A549 (cell line): ENCODE data around the gene XPO6. TPM values are rescaled to one million over a fixed set of nuclear protein-coding genes. Genes with fewer than 3 reads are reported as not detected.

Experiments used
- ATAC-seq, 2 experiments: fragments of 200-7000 bp in 1 of 2; fragments of >200 bp in 1 of 2; cut with Nextera tagmentation in 1 of 2; cut with Tn5 transposase in 1 of 2; 3 replicates each; pipeline versions ENCODE4 v1.8.0 to v1.9.1; 2018 to 2020; ENCODE audit warnings: mild to moderate bottlenecking in 1 of 2, moderate library complexity in 1 of 2
- CTCF ChIA-PET: fragments of 300-600 bp; sonication (Branson Sonifier 250); formaldehyde crosslinking; extraction: SDS; loops from one replicate; lab custom pipeline; 2021; ENCODE audit warnings: antibody characterized with exemption, inconsistent platforms; lab: Yijun Ruan, JAX
- POLR2A ChIA-PET: fragments of 350-600 bp; formaldehyde crosslinking; extraction: SDS; loops from one replicate; lab custom pipeline; 2021; ENCODE audit warnings: antibody characterized with exemption, inconsistent platforms; lab: Yijun Ruan, JAX
- DNase-seq, 2 experiments: peaks; one replicate each; pipeline versions ENCODE4 v3.0.0 to v3.0.0-alpha.2; 2011 to 2016; ENCODE audit warnings: low read depth in 1 of 2, low spot score in 1 of 2
- FAIRE-seq: peaks from 2 replicates; lab custom pipeline; 2011; peaks lifted over from hg19 to GRCh38; lab: Jason Lieb, UNC
- H3K27ac ChIP-seq, 2 experiments: fragments of >200 bp; sonication (Bioruptor Twin); formaldehyde crosslinking; 3 replicates each; pipeline ENCODE4 v1.5.1; 2016 to 2017
- H3K4me1 ChIP-seq: fragments of >200 bp; sonication (Bioruptor Twin); formaldehyde crosslinking; 3 replicates; pipeline ENCODE4 v1.6.1; 2016
- H3K4me2 ChIP-seq: fragments of >200 bp; sonication (Bioruptor Twin); formaldehyde crosslinking; 3 replicates; pipeline ENCODE4 v1.6.1; 2016
- H3K4me3 ChIP-seq: fragments of >200 bp; sonication (Bioruptor Twin); formaldehyde crosslinking; 3 replicates; pipeline ENCODE4 v1.5.1; 2016
- H3K9me3 ChIP-seq: fragments of >200 bp; sonication (Bioruptor Twin); formaldehyde crosslinking; 3 replicates; pipeline ENCODE4 v1.6.1; 2016
- BCL3 ChIP-seq: fragments of >200 bp; sonication (Bioruptor Twin); formaldehyde crosslinking; IDR thresholded peaks from 3 replicates; pipeline ENCODE4 v1.6.1; 2016
- CBX2 ChIP-seq: fragments of 200-600 bp; sonication (generic); IDR thresholded peaks from 2 replicates; pipeline ENCODE4 v1.6.1; 2016; ENCODE audit warnings: low read depth, mild to moderate bottlenecking, borderline replicate concordance
- CHD2 ChIP-seq: fragments of 150-350 bp; IDR thresholded peaks from 2 replicates; pipeline ENCODE4 v1.6.1; 2014; ENCODE audit warnings: low read length; ENCODE audit not compliant: partially characterized antibody
- CHD4 ChIP-seq: fragments of 200-600 bp; sonication (generic); IDR thresholded peaks from 2 replicates; pipeline ENCODE4 v1.6.1; 2016; ENCODE audit warnings: antibody characterized with exemption, mild to moderate bottlenecking, borderline replicate concordance
- EP300 ChIP-seq, 2 experiments: fragments of >200 bp; sonication (Bioruptor Twin); formaldehyde crosslinking; IDR thresholded peaks; 2 replicates in 1 of 2; 3 replicates in 1 of 2; pipeline ENCODE4 v1.6.1; 2016 to 2017
- ESRRA ChIP-seq: fragments of 150-350 bp; IDR thresholded peaks from 2 replicates; pipeline ENCODE4 v1.6.1; 2014; ENCODE audit warnings: mild to moderate bottlenecking, low read length, borderline replicate concordance
- FOSB ChIP-seq: fragments of 250-450 bp; sonication (Bioruptor Pico); IDR thresholded peaks from 2 replicates; pipeline ENCODE4 v1.5.0; 2020; ENCODE audit warnings: mild to moderate bottlenecking, moderate library complexity
- HEYL ChIP-seq: fragments of 250-450 bp; sonication (Bioruptor Pico); IDR thresholded peaks from 2 replicates; pipeline ENCODE4 v1.8.0; 2021; ENCODE audit warnings: mild to moderate bottlenecking, moderate library complexity
- HOXB13 ChIP-seq: fragments of 250-450 bp; sonication (Bioruptor Pico); IDR thresholded peaks from 2 replicates; pipeline ENCODE4 v1.5.0; 2020; ENCODE audit warnings: low read depth, mild to moderate bottlenecking, moderate library complexity
- HOXB5 ChIP-seq: fragments of 250-450 bp; sonication (Bioruptor Pico); IDR thresholded peaks from 2 replicates; pipeline ENCODE4 v1.5.0; 2020; ENCODE audit warnings: mild to moderate bottlenecking, moderate library complexity
- NFE2L2 ChIP-seq: fragments of 150-350 bp; conservative IDR thresholded peaks from 2 replicates; pipeline ENCODE4 v1.6.1; 2014; ENCODE audit warnings: low read length
- POLR2AphosphoS2 ChIP-seq: conservative IDR thresholded peaks from 2 replicates; pipeline ENCODE4 v1.6.1; 2012; ENCODE audit warnings: low read length, improper control_type of control experiment, inconsistent platforms
- RCOR1 ChIP-seq: fragments of 150-350 bp; IDR thresholded peaks from 2 replicates; pipeline ENCODE4 v1.6.1; 2014; ENCODE audit warnings: antibody characterized with exemption, low read length, low read depth
- REST ChIP-seq: fragments of 200-600 bp; sonication (generic); IDR thresholded peaks from 2 replicates; pipeline ENCODE4 v1.6.1; 2016; ENCODE audit warnings: antibody characterized with exemption, mild to moderate bottlenecking, moderate library complexity
- RFX5 ChIP-seq: fragments of 450-650 bp; IDR thresholded peaks from 2 replicates; pipeline ENCODE4 v1.7.1; 2014; ENCODE audit warnings: antibody characterized with exemption, mild to moderate bottlenecking, moderate library complexity
- SMC3 ChIP-seq: fragments of >200 bp; sonication (Bioruptor Twin); formaldehyde crosslinking; IDR thresholded peaks from 3 replicates; pipeline ENCODE4 v1.6.1; 2018; ENCODE audit warnings: inconsistent platforms
- TP53 ChIP-seq: fragments of 250-450 bp; sonication (Bioruptor Pico); IDR thresholded peaks from 2 replicates; pipeline ENCODE4 v1.5.0; 2021; ENCODE audit warnings: mild to moderate bottlenecking, moderate library complexity
- ZFP36 ChIP-seq: fragments of 450-650 bp; IDR thresholded peaks from 2 replicates; pipeline ENCODE4 v1.6.1; 2014; ENCODE audit warnings: borderline replicate concordance; ENCODE audit not compliant: partially characterized antibody
- WGBS: methylation state at CpG from one replicate; pipeline ENCODE4 v1.1.6; 2017; ENCODE audit errors: missing lambda C conversion rate; 5-methylcytosine and 5-hydroxymethylcytosine counted together
- polyA plus RNA-seq, 4 experiments: library from polyadenylated mRNA; depleted of rRNA in 3 of 4; stranded (reverse); fragments of >200 nt; fragmentation: RNase III in 1 of 4; extraction: RNeasy Plus Mini Kit Qiagen cat#74134 plus additional on column Dnase treatment in 1 of 4; gene quantifications; 2 replicates in 3 of 4; 3 replicates in 1 of 4; pipeline ENCODE4 v1.2.3, GENCODE V29; 2011 to 2017

XPO6 gene
- polyA plus RNA-seq, 2 of the 4 experiments (the other 2 are of a cell fraction), result 63.0 to 108 TPM

- H3K4me2 ChIP-seq, result no peak overlapping the region
- no peak for TF ChIP-seq POLR2AphosphoS2
- no peak for TF ChIP-seq HEYL (CRISPR knock-in tag)
- no peak for TF ChIP-seq RCOR1
- no peak for TF ChIP-seq FOSB (CRISPR knock-in tag)
- TF ChIP-seq EP300 (IDR thresholded peaks at IDR 0.05), result no peak
- no peak for TF ChIP-seq HOXB5 (CRISPR knock-in tag)
- no peak for TF ChIP-seq CHD2
- TF ChIP-seq CBX2, result no peak
- TF ChIP-seq SMC3, result no peak
- WGBS, result 90% methylated on average over 1 of the region's 1 CpG
- no peak overlapping the region for H3K27ac ChIP-seq
- no peak overlapping the region for H3K4me3 ChIP-seq
- peaks cover 61% of the 10 kb centered on the region for H3K4me1 ChIP-seq
- ATAC-seq (no peak), FAIRE-seq (no peak), DNase-seq (no peak)
- CTCF ChIA-PET, result no interaction called here
- H3K9me3 ChIP-seq, result no peaks in the 10 kb centered on the region
- POLR2A ChIA-PET, result interaction anchor here (1.0 kb wide), 1 partner anchor 8 kb away, joined by 3 read pairs; no protein-coding TSS in a partner anchor
Measured at GRCh38 chr16:28185696-28186095, 26.1 kb downstream of the XPO6 start.

GRCh38 chr16:28184625-28185024 lies 27.1 kb downstream of the XPO6 start:
- peaks cover 63% of the 10 kb centered on the region for H3K4me1 ChIP-seq
- CTCF ChIA-PET, result interaction anchor here (1.1 to 1.5 kb wide), 2 partner anchors 7 to 12 kb away, joined by 3 read pairs; no protein-coding TSS in a partner anchor
- no peak for FAIRE-seq
- no peak overlapping the region for H3K4me2 ChIP-seq
- no peaks in the 10 kb centered on the region for H3K9me3 ChIP-seq
- 93% methylated on average over 2 of the region's 2 CpGs for WGBS
- TF ChIP-seq SMC3, result no peak
- no peak for TF ChIP-seq RFX5
- TF ChIP-seq ZFP36, result peak; percentile 46
- no peak for ATAC-seq
- H3K27ac ChIP-seq, result no peak overlapping the region
- no peak for DNase-seq
- no peak overlapping the region for H3K4me3 ChIP-seq
- POLR2A ChIA-PET, result no interaction called here

- Histone ChIP-seq H3K9me3 (no peaks in the 10 kb centered on the region), H3K4me1 (peaks cover 64% of the 10 kb centered on the region), H3K4me2 (0 out of 3 replicates have a peak overlapping the region, but pooled peaks have one; percentile 10), H3K4me3 (no peak overlapping the region), H3K27ac (0 out of 6 replicates have a peak overlapping the region, but pooled peaks of 1 of the 2 experiments have one; percentile 5)
- 90% methylated on average over 4 of the region's 4 CpGs for WGBS
- FAIRE-seq, result no peak
- TF ChIP-seq TP53 (no peak), BCL3 (no peak)
- ChIA-PET CTCF (interaction anchor here (1.1 to 1.5 kb wide), 3 partner anchors 8 to 20 kb away, joined by 3 read pairs; no protein-coding TSS in a partner anchor), POLR2A (no interaction called here)
- ATAC-seq, result no peak
- no peak for DNase-seq
Measured at GRCh38 chr16:28183930-28184329, 27.8 kb downstream of the XPO6 start.

GRCh38 chr16:28183484-28183883 lies 28.3 kb downstream of the XPO6 start:
- ChIA-PET CTCF (interaction anchor here (1.1 to 1.4 kb wide), 3 partner anchors 8 to 20 kb away, joined by 3 read pairs; no protein-coding TSS in a partner anchor), POLR2A (no interaction called here)
- no peak for ATAC-seq
- FAIRE-seq, result no peak
- Histone ChIP-seq H3K27ac (0 out of 6 replicates have a peak overlapping the region, but pooled peaks of 1 of the 2 experiments have one; percentile 5), H3K4me1 (peaks cover 64% of the 10 kb centered on the region), H3K4me2 (peak overlapping the region; percentile 10; the same call in 1 of the 3 replicates), H3K4me3 (no peak overlapping the region), H3K9me3 (no peaks in the 10 kb centered on the region)
- no peak for DNase-seq
- WGBS, result 67% methylated on average over 3 of the region's 3 CpGs
- TF ChIP-seq NFE2L2 (no peak), CHD4 (no peak)

- H3K9me3 ChIP-seq, result no peaks in the 10 kb centered on the region
- FAIRE-seq, result no peak
- ChIA-PET CTCF (interaction anchor here (1.1 to 1.4 kb wide), 2 partner anchors 16 to 21 kb away, joined by 3 read pairs; no protein-coding TSS in a partner anchor), POLR2A (no interaction called here)
- no peak overlapping the region for H3K4me3 ChIP-seq
- ATAC-seq, result no peak
- no peak overlapping the region for H3K27ac ChIP-seq
- peaks cover 60% of the 10 kb centered on the region for H3K4me1 ChIP-seq
- no peak overlapping the region for H3K4me2 ChIP-seq
- TF ChIP-seq HOXB13, result no peak
- no peak for TF ChIP-seq REST
- TF ChIP-seq ESRRA, result no peak
- no peak for TF ChIP-seq CHD2
- WGBS, result 95% methylated on average over 3 of the region's 3 CpGs
- no peak for DNase-seq
Measured at GRCh38 chr16:28182801-28183200, 29.0 kb downstream of the XPO6 start.
